ENCODE measurements around the gene MEP1B. TPM values are rescaled to one million over a fixed set of nuclear protein-coding genes. Genes with fewer than 3 reads are reported as not detected.

The MEP1B gene
- total RNA-seq, 1 donor from 2014 or later = not detected

- DNase-seq (ENCODE audit: low read depth) (no peak), FAIRE-seq (no peak)
- Histone ChIP-seq H3K36me3 (ENCODE audit: control insufficient read depth, insufficient read depth, low read length) (no peaks in the 10 kb centered on the region), H3K4me3 (ENCODE audit: low read depth, low read length) (no peak overlapping the region), H3K27me3 (ENCODE audit: control insufficient read depth, insufficient read depth, low read length) (peaks cover 3% of the 10 kb centered on the region)
- TF ChIP-seq CTCF (IDR thresholded peaks at IDR 0.05; ENCODE audit: insufficient read depth, low read length, severe bottlenecking) = no peak
Observed at GRCh38 chr18:32200766-32201165, 10.9 kb downstream of the MEP1B start.

DNA sequence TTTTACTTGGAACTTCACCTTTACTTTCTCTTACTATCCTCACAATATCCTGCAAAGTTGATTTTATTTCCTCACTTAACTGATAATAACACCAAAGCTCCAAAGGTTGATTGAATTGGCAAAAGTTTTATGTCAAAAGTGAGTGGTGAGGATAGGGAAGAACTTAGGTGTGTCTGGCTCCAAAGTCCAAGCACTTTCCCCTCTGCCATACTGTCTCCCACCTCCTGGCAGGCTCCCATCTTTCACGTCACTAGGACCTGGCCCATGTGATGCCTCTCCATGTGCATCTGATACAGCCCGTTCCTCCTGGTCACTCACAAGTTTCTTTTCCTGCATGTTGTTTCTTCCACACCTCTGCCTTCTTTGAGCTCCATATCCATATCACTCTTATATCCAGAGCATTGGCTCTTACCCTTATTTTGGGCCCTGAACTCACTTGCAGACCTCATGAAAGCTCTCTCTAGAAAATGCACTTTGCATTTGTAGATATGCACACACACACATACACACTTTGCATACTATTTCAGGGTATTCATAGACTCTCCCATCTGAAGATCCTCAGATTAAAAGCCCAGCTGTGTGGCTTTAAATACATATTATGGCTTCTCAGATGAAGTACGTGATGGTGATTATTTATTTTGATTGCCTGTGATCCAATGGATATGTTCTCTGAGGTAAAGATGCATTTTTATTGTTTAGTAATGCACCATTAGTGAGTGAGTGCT is 12.3 kb downstream of the MEP1B start:
- Histone ChIP-seq H3K4me3 (ENCODE audit: low read depth, low read length) (no peak overlapping the region), H3K36me3 (ENCODE audit: control insufficient read depth, insufficient read depth, low read length) (no peaks in the 10 kb centered on the region), H3K27me3 (ENCODE audit: control insufficient read depth, insufficient read depth, low read length) (peaks cover 3% of the 10 kb centered on the region)
- DNase-seq (ENCODE audit: low read depth) (no peak), FAIRE-seq (peak; percentile 62)
- TF ChIP-seq CTCF (IDR thresholded peaks at IDR 0.05; ENCODE audit: insufficient read depth, low read length, severe bottlenecking) = no peak

DNA sequence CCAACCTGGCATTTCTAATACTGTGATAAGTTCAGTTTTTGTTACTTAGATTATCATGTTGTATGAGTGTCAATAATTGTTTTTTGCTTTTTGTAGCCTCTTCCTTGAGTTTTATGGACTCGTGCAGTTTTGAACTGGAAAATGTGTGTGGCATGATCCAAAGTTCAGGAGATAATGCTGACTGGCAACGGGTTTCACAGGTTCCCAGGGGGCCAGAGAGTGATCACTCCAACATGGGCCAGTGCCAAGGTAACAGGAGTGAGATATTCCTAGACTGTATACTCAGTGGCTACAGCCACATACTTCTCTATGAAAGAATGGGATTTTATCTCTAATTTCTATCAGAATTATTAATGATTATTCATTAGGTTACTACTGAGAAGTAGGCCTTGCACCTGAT is 18.2 kb downstream of the MEP1B start:
- Histone ChIP-seq H3K4me3 (ENCODE audit: low read depth, low read length) (no peak overlapping the region), H3K27me3 (ENCODE audit: control insufficient read depth, insufficient read depth, low read length) (peaks cover 3% of the 10 kb centered on the region), H3K36me3 (ENCODE audit: control insufficient read depth, insufficient read depth, low read length) (no peaks in the 10 kb centered on the region)
- TF ChIP-seq CTCF (IDR thresholded peaks at IDR 0.05; ENCODE audit: insufficient read depth, low read length, severe bottlenecking) = no peak
- no peak for DNase-seq (ENCODE audit: low read depth)
- FAIRE-seq = no peak

DNA sequence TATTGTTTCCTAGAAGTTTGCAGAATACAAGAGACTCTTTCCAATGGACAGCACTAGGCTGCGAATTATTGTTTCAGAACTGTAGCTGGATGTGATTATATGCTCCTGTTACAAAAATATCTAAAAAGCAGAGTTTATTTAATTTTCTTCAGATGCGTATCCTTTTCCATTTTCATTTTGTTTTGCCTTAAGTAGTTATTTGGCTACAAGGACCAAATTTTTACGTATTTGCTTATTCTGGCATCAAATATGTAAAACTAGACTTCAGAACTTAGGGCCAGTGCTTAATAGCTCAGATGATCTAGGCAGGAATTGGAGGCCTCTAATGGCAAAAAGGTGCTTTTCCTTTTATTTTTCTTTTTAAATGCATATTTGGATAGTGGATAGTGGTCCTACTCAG is 18.7 kb downstream of the MEP1B start:
- DNase-seq (ENCODE audit: low read depth) (no peak), FAIRE-seq (no peak)
- Histone ChIP-seq H3K36me3 (ENCODE audit: control insufficient read depth, insufficient read depth, low read length) (no peaks in the 10 kb centered on the region), H3K4me3 (ENCODE audit: low read depth, low read length) (no peak overlapping the region), H3K27me3 (ENCODE audit: control insufficient read depth, insufficient read depth, low read length) (peaks cover 3% of the 10 kb centered on the region)
- no peak for TF ChIP-seq CTCF (IDR thresholded peaks at IDR 0.05; ENCODE audit: insufficient read depth, low read length, severe bottlenecking)

GRCh38 chr18:32209685-32210445 is 20.0 kb downstream of the MEP1B start:
- Histone ChIP-seq H3K27me3 (ENCODE audit: control insufficient read depth, insufficient read depth, low read length) (peaks cover 3% of the 10 kb centered on the region), H3K4me3 (ENCODE audit: low read depth, low read length) (no peak overlapping the region), H3K36me3 (ENCODE audit: control insufficient read depth, insufficient read depth, low read length) (no peaks in the 10 kb centered on the region)
- DNase-seq (ENCODE audit: low read depth) (no peak), FAIRE-seq (no peak)
- TF ChIP-seq CTCF (IDR thresholded peaks at IDR 0.05; ENCODE audit: insufficient read depth, low read length, severe bottlenecking) = no peak

Data from bronchial epithelial cell (primary cell).